HCT116 (cell line): ENCODE measurements around the gene EEFSEC. TPM values are rescaled to one million over a fixed set of nuclear protein-coding genes. Genes with fewer than 3 reads are reported as not detected.

Experiments
- ATAC-seq: fragments of 200-7000 bp; cut with Tn5 transposase; 2 replicates; pipeline ENCODE4 v1.9.1; 2020; ENCODE audit warnings: mild to moderate bottlenecking, moderate library complexity
- BruUV-seq: library from RNA; stranded (reverse); fragments of 400-500 nt; replicated peaks from 2 replicates; lab custom pipeline; 2021; lab: Mats Ljungman, UMichigan
- CTCF ChIA-PET: fragments of 300-600 bp; sonication (Branson Sonifier 250); formaldehyde crosslinking; loops from one replicate; lab custom pipeline; 2021; ENCODE audit warnings: antibody characterized with exemption; lab: Charles Lee
- POLR2A ChIA-PET: fragments of 300-600, 350-600 bp; sonication (Branson Sonifier 250); formaldehyde crosslinking; loops from one replicate; lab custom pipeline; 2021; ENCODE audit warnings: antibody characterized with exemption; lab: Charles Lee
- RAD21 ChIA-PET, 2 experiments: fragments of 300-600 bp; sonication (Branson Sonifier 250); formaldehyde crosslinking; loops; one replicate each; lab custom pipeline; 2023; ENCODE audit warnings: low total read pairs in 2 of 2; ENCODE audit not compliant: uncharacterized antibody in 2 of 2, unreplicated experiment in 2 of 2, low non-redundant PET in 1 of 2; lab: Charles Lee
- DNase-seq: peaks from one replicate; pipeline ENCODE4 v3.0.0-alpha.2; 2010; ENCODE audit warnings: low read depth, low spot score
- H2AFZ ChIP-seq: fragments of 200-600 bp; shearing (Covaris generic), sonication (generic); 2 replicates; pipeline ENCODE4 v1.6.1; 2017; ENCODE audit warnings: low read depth, mixed run types, mixed read lengths, antibody characterized with exemption, low read length; ENCODE audit not compliant: poor library complexity, severe bottlenecking
- H3K27ac ChIP-seq: 2 replicates; pipeline ENCODE4 v1.5.1; 2012; ENCODE audit warnings: low read depth, low read length
- H3K27me3 ChIP-seq: fragments of 200-600 bp; sonication (generic); 2 replicates; pipeline ENCODE4 v1.6.1; 2016; ENCODE audit warnings: mixed run types, low read length, mixed read lengths; ENCODE audit not compliant: insufficient read depth
- H3K36me3 ChIP-seq, 2 experiments: fragments of 200-500 bp in 1 of 2; fragments of 200-600 bp in 1 of 2; sonication (Bioruptor generic) in 1 of 2; sonication (generic) in 1 of 2; 2 replicates each; pipeline versions ENCODE4 v1.5.1 to v1.6.1; 2014 to 2016; ENCODE audit warnings: low read length in 2 of 2, inconsistent platforms in 1 of 2, mixed read lengths in 1 of 2, mixed run types in 1 of 2; ENCODE audit not compliant: insufficient read depth in 2 of 2, control insufficient read depth in 1 of 2
- H3K4me1 ChIP-seq, 2 experiments: fragments of 200-600 bp in 1 of 2; sonication (generic) in 1 of 2; 2 replicates each; pipeline versions ENCODE4 v1.5.1 to v1.6.1; 2012 to 2017; ENCODE audit warnings: low read length in 2 of 2, inconsistent platforms in 1 of 2, mild to moderate bottlenecking in 1 of 2, mixed read lengths in 1 of 2, mixed run types in 1 of 2, moderate library complexity in 1 of 2; ENCODE audit not compliant: insufficient read depth in 2 of 2, control insufficient read depth in 1 of 2
- H3K4me2 ChIP-seq: fragments of 200-600 bp; sonication (generic); 2 replicates; pipeline ENCODE4 v1.6.1; 2017; ENCODE audit warnings: mixed run types, low read length, mixed read lengths
- H3K4me3 ChIP-seq, 2 experiments: fragments of 200-600 bp in 1 of 2; sonication (generic) in 1 of 2; replicated peaks in 1 of 2; 2 replicates each; pipeline ENCODE4 v1.5.1; 2011 to 2016; ENCODE audit warnings: low read length in 2 of 2, control low read depth in 1 of 2, low read depth in 1 of 2, mild to moderate bottlenecking in 1 of 2, mixed read lengths in 1 of 2, mixed run types in 1 of 2
- H3K79me2 ChIP-seq: fragments of 200-600 bp; sonication (generic); 2 replicates; pipeline ENCODE4 v1.6.1; 2017; ENCODE audit warnings: mild to moderate bottlenecking, mixed run types, low read length, moderate library complexity, mixed read lengths; ENCODE audit not compliant: insufficient read depth
- H3K9ac ChIP-seq: fragments of 200-600 bp; sonication (generic); 2 replicates; pipeline ENCODE4 v1.6.1; 2016; ENCODE audit warnings: low read length, mixed read lengths
- H3K9me2 ChIP-seq: fragments of 200-600 bp; sonication (generic), shearing (Covaris generic); 2 replicates; pipeline ENCODE4 v1.6.1; 2017; ENCODE audit warnings: mixed run types, mild to moderate bottlenecking, moderate library complexity; ENCODE audit not compliant: insufficient read depth
- H3K9me3 ChIP-seq, 2 experiments: fragments of 200-500 bp in 1 of 2; fragments of 200-600 bp in 1 of 2; sonication (Bioruptor generic) in 1 of 2; sonication (generic) in 1 of 2; 2 replicates each; pipeline ENCODE4 v1.6.1; 2014 to 2017; ENCODE audit warnings: low read length in 2 of 2, mixed read lengths in 2 of 2, inconsistent platforms in 1 of 2, low read depth in 1 of 2, mild to moderate bottlenecking in 1 of 2, mixed run types in 1 of 2, moderate library complexity in 1 of 2; ENCODE audit not compliant: control insufficient read depth in 1 of 2, insufficient read depth in 1 of 2
- H4K20me1 ChIP-seq: fragments of 200-600 bp; sonication (generic), shearing (Covaris generic); 2 replicates; pipeline ENCODE4 v1.6.1; 2017; ENCODE audit warnings: mixed run types, mild to moderate bottlenecking, moderate library complexity; ENCODE audit not compliant: insufficient read depth
- CEBPB ChIP-seq: IDR thresholded peaks from 2 replicates; pipeline ENCODE4 v1.6.1; 2012; ENCODE audit warnings: low read depth
- CTCF ChIP-seq, 3 experiments: fragments of 200-600 bp in 1 of 3; sonication (generic) in 1 of 3; IDR thresholded peaks in 2 of 3; conservative IDR thresholded peaks in 1 of 3; 2 replicates each; pipeline ENCODE4 v1.5.1; 2012 to 2017; ENCODE audit warnings: low read depth in 2 of 3, low read length in 2 of 3, antibody characterized with exemption in 1 of 3, borderline replicate concordance in 1 of 3, control low read depth in 1 of 3, mild to moderate bottlenecking in 1 of 3, mixed read lengths in 1 of 3, mixed run types in 1 of 3, moderate library complexity in 1 of 3; ENCODE audit not compliant: insufficient read depth in 1 of 3
- EZH2phosphoT487 ChIP-seq: fragments of 200-600 bp; IDR thresholded peaks from 2 replicates; pipeline ENCODE4 v1.6.1; 2018; ENCODE audit warnings: antibody characterized with exemption, borderline replicate concordance
- FOSL1 ChIP-seq: IDR thresholded peaks from 2 replicates; pipeline ENCODE4 v1.6.1; 2012; ENCODE audit warnings: low read depth
- POLR2A ChIP-seq: IDR thresholded peaks from 2 replicates; pipeline ENCODE4 v1.7.0; 2011; ENCODE audit warnings: borderline replicate concordance; ENCODE audit not compliant: insufficient read depth, insufficient read length; ENCODE audit errors: extremely low read depth
- POLR2AphosphoS5 ChIP-seq: IDR thresholded peaks from 2 replicates; pipeline ENCODE4 v1.6.1; 2011; ENCODE audit warnings: mild to moderate bottlenecking, low read depth, low read length, moderate library complexity
- RAD21 ChIP-seq: IDR thresholded peaks from 2 replicates; pipeline ENCODE4 v1.6.1; 2012; ENCODE audit warnings: low read depth, mild to moderate bottlenecking
- REST ChIP-seq: IDR thresholded peaks from 2 replicates; pipeline ENCODE4 v1.6.1; 2012; ENCODE audit warnings: low read depth
- SIN3A ChIP-seq: IDR thresholded peaks from 2 replicates; pipeline ENCODE4 v1.6.1; 2012; ENCODE audit warnings: low read depth
- SRF ChIP-seq: IDR thresholded peaks from 2 replicates; pipeline ENCODE4 v1.6.1; 2012; ENCODE audit warnings: low read depth
- ZNF274 ChIP-seq: fragments of 200-500 bp; sonication (Bioruptor generic); IDR thresholded peaks from 2 replicates; pipeline ENCODE4 v1.6.1; 2014; ENCODE audit warnings: mild to moderate bottlenecking, low read depth, low read length, inconsistent platforms
- intact Hi-C: fragments of 100-400 bp; cut with micrococcal nuclease; formaldehyde crosslinking; loops from 2 replicates; pipeline ENCODE4 v1.10.0; 2022
- total RNA-seq: library from RNA; stranded (reverse); gene quantifications from one replicate; pipeline ENCODE4 v1.2.1, GENCODE V29; 2021; ENCODE audit not compliant: unreplicated experiment

EEFSEC gene
- total RNA-seq, 1 experiment from 2014 or later: 16.1 TPM

GRCh38 chr3:128210711-128211110 lies 57.4 kb downstream of the EEFSEC start:
- H3K9me2 ChIP-seq: no peaks in the 10 kb centered on the region
- no peak for TF ChIP-seq POLR2AphosphoS5
- no peak for TF ChIP-seq POLR2A
- TF ChIP-seq EZH2phosphoT487: no peak
- TF ChIP-seq CEBPB: no peak
- no peak for TF ChIP-seq FOSL1
- no peak for TF ChIP-seq REST
- no peak for TF ChIP-seq RAD21
- no peak for TF ChIP-seq CTCF (IDR thresholded peaks at IDR 0.05 in 2 of 3, conservative IDR thresholded peaks at IDR 0.05 in 1 of 3; ENCODE audit: borderline replicate concordance in 1 of 3, insufficient read depth in 1 of 3, low read depth in 2 of 3, low read length in 2 of 3)
- no peak for TF ChIP-seq ZNF274
- no peak for TF ChIP-seq SRF
- no peak for TF ChIP-seq SIN3A
- TF ChIP-seq, all 23 proteins: peak for 0
- Histone ChIP-seq H3K4me2 (no peak overlapping the region), H3K4me3 (no peak overlapping the region), H3K27me3 (no peaks in the 10 kb centered on the region), H4K20me1 (no peaks in the 10 kb centered on the region), H2AFZ (no peak overlapping the region), H3K27ac (no peak overlapping the region), H3K9ac (no peak overlapping the region), H3K79me2 (no peaks in the 10 kb centered on the region), H3K9me3 (no peaks in the 10 kb centered on the region), H3K36me3 (no peaks in the 10 kb centered on the region), H3K4me1 (no peaks in the 10 kb centered on the region)
- no TSS peak for BruUV-seq
- ChIA-PET POLR2A (no interaction called here), CTCF (no interaction called here), RAD21 (no interaction called here)
- intact Hi-C loops: no loop called here
- no peak for DNase-seq
- no peak for ATAC-seq
